Breast epithelium (tissue), 3 donors: Measurements from ENCODE around the gene GRM2.

Source experiments
- POLR2A ChIP-seq: fragments of 450-650 bp; IDR thresholded peaks from one replicate; pipeline ENCODE4 v1.6.1; 2016; ENCODE audit warnings: antibody characterized with exemption, mild to moderate bottlenecking, moderate library complexity
- TF ChIP-seq, protein P1 (sequence below), 3 donors: fragments of 450-650 bp; IDR thresholded peaks; one replicate each; pipeline ENCODE4 v1.5.1; 2016 to 2017; ENCODE audit warnings: antibody characterized with exemption in 3 of 3, mild to moderate bottlenecking in 3 of 3, moderate library complexity in 3 of 3

DNA sequence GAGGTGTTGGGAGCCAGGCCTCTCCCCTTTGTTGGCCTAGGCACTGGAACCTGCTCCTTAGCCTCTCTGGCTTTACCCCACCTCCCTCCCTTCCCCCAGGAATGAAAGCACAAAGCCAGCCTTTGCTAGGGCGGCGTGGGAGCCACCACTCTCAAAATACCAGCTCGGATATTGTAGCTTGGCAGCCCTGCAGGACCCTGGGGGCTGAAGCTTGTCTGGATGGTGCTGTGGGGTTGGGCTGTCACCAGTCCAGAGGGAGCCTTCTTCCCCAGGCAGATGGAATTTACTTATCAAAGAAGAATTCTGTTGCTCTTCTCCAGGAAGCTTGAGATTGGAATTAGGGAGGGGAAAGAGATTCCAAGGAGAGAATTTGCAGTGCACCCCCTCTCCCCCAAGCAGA lies 14.9 kb upstream of the GRM2 start:
- TF ChIP-seq, protein P1, sequence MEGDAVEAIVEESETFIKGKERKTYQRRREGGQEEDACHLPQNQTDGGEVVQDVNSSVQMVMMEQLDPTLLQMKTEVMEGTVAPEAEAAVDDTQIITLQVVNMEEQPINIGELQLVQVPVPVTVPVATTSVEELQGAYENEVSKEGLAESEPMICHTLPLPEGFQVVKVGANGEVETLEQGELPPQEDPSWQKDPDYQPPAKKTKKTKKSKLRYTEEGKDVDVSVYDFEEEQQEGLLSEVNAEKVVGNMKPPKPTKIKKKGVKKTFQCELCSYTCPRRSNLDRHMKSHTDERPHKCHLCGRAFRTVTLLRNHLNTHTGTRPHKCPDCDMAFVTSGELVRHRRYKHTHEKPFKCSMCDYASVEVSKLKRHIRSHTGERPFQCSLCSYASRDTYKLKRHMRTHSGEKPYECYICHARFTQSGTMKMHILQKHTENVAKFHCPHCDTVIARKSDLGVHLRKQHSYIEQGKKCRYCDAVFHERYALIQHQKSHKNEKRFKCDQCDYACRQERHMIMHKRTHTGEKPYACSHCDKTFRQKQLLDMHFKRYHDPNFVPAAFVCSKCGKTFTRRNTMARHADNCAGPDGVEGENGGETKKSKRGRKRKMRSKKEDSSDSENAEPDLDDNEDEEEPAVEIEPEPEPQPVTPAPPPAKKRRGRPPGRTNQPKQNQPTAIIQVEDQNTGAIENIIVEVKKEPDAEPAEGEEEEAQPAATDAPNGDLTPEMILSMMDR (IDR thresholded peaks at IDR 0.05) = no peak
- TF ChIP-seq POLR2A = no peak
